HG02884 (cell line): ENCODE data around the gene TMEM184B.

Experiments used
- ATAC-seq: cut with Tn5 transposase; IDR thresholded peaks from one replicate; pipeline ENCODE4 v1.9.1; 2021; ENCODE audit warnings: mild to moderate bottlenecking, moderate library complexity; ENCODE audit not compliant: unreplicated experiment

TMEM184B gene

GRCh38 chr22:38308791-38309498, 36.1 kb upstream of the TMEM184B start:
- ATAC-seq: no peak

GRCh38 chr22:38305471-38306448, 33.0 kb upstream of the TMEM184B start:
- no peak for ATAC-seq

GRCh38 chr22:38304526-38304925, 31.7 kb upstream of the TMEM184B start:
- no peak for ATAC-seq

GRCh38 chr22:38303974-38304373, 31.2 kb upstream of the TMEM184B start:
- no peak for ATAC-seq

GRCh38 chr22:38302906-38303305, 30.1 kb upstream of the TMEM184B start:
- no peak for ATAC-seq

- ATAC-seq: no peak
Measured at GRCh38 chr22:38300946-38301345, 28.1 kb upstream of the TMEM184B start.

- no peak for ATAC-seq
Measured at GRCh38 chr22:38300197-38300945, 27.6 kb upstream of the TMEM184B start.

- no peak for ATAC-seq
Measured at GRCh38 chr22:38299770-38300102, 26.9 kb upstream of the TMEM184B start.

GRCh38 chr22:38298312-38299005, 25.6 kb upstream of the TMEM184B start:
- ATAC-seq: no peak

GRCh38 chr22:38296372-38296771, 23.6 kb upstream of the TMEM184B start:
- no peak for ATAC-seq

GRCh38 chr22:38295863-38296262, 23.1 kb upstream of the TMEM184B start:
- ATAC-seq: no peak

- no peak for ATAC-seq
Measured at GRCh38 chr22:38295339-38295738, 22.5 kb upstream of the TMEM184B start.

GRCh38 chr22:38294193-38294592, 21.4 kb upstream of the TMEM184B start:
- no peak for ATAC-seq

GRCh38 chr22:38292694-38293093, 19.9 kb upstream of the TMEM184B start:
- no peak for ATAC-seq

GRCh38 chr22:38291201-38291777, 18.5 kb upstream of the TMEM184B start:
- ATAC-seq: no peak

- no peak for ATAC-seq
Measured at GRCh38 chr22:38290347-38290746, 17.5 kb upstream of the TMEM184B start.

- ATAC-seq: no peak
Measured at GRCh38 chr22:38289583-38290082, 16.8 kb upstream of the TMEM184B start.

GRCh38 chr22:38286915-38287669, 14.3 kb upstream of the TMEM184B start:
- no peak for ATAC-seq

GRCh38 chr22:38285018-38285417, 12.2 kb upstream of the TMEM184B start:
- ATAC-seq: no peak

- no peak for ATAC-seq
Measured at GRCh38 chr22:38284042-38284402, 11.2 kb upstream of the TMEM184B start.
